ENCODE data around the gene LGALS14.
"Not testable (repeated sequence)": the region's sequence is repeated elsewhere in the genome, so short reads cannot be mapped to it uniquely, and the experiment has no call there.

Gene LGALS14

GRCh38 chr19:39673862-39674261 is 30.4 kb upstream of the LGALS14 start:
- peak; percentile 60 for TF ChIP-seq CTCF (conservative IDR thresholded peaks at IDR 0.05; ENCODE audit: low read depth, low read length)
- H3K4me2 ChIP-seq: 0 out of 2 replicates have a peak overlapping the region, but pooled peaks have one; percentile 3

GRCh38 chr19:39676004-39676403 is 28.3 kb upstream of the LGALS14 start:
- no peak for TF ChIP-seq CTCF (conservative IDR thresholded peaks at IDR 0.05; ENCODE audit: low read depth, low read length)
- no peak overlapping the region for H3K4me3 ChIP-seq (IDR thresholded peaks at IDR 0.05; ENCODE audit: insufficient read depth, low read depth, low read length)
- H3K27me3 ChIP-seq (ENCODE audit: insufficient read depth, low read depth): no peaks in the 10 kb centered on the region
- H3K4me2 ChIP-seq: no peak overlapping the region; the same call in 1 of the 2 replicates
- H3K9ac ChIP-seq: no peak overlapping the region
- peaks cover 12% of the 10 kb centered on the region; the same call in 1 of the 2 replicates for H3K79me2 ChIP-seq (ENCODE audit: insufficient read depth, low read depth)
- peaks cover 79% of the 10 kb centered on the region for H3K4me1 ChIP-seq (ENCODE audit: low read depth, poor library complexity, severe bottlenecking)
- H2AFZ ChIP-seq (ENCODE audit: low read depth): 0 out of 2 replicates have a peak overlapping the region, but pooled peaks have one; percentile 10
- H3K27ac ChIP-seq: no peak overlapping the region
- no peaks in the 10 kb centered on the region for H4K20me1 ChIP-seq (ENCODE audit: insufficient read depth)
- no peaks in the 10 kb centered on the region for H3K36me3 ChIP-seq (ENCODE audit: insufficient read depth)

More at GRCh38 chr19:39673862-39674261, 30.4 kb upstream of the LGALS14 start:
- not testable (repeated sequence) for H3K27me3 ChIP-seq (ENCODE audit: insufficient read depth, low read depth); H2AFZ ChIP-seq (ENCODE audit: low read depth); H3K36me3 ChIP-seq (ENCODE audit: insufficient read depth); H4K20me1 ChIP-seq (ENCODE audit: insufficient read depth); H3K79me2 ChIP-seq (ENCODE audit: insufficient read depth, low read depth); H3K27ac ChIP-seq; H3K4me3 ChIP-seq (IDR thresholded peaks at IDR 0.05; ENCODE audit: insufficient read depth, low read depth, low read length); H3K9ac ChIP-seq
- peaks cover 68% of the 10 kb centered on the region for H3K4me1 ChIP-seq (ENCODE audit: low read depth, poor library complexity, severe bottlenecking)

DNA sequence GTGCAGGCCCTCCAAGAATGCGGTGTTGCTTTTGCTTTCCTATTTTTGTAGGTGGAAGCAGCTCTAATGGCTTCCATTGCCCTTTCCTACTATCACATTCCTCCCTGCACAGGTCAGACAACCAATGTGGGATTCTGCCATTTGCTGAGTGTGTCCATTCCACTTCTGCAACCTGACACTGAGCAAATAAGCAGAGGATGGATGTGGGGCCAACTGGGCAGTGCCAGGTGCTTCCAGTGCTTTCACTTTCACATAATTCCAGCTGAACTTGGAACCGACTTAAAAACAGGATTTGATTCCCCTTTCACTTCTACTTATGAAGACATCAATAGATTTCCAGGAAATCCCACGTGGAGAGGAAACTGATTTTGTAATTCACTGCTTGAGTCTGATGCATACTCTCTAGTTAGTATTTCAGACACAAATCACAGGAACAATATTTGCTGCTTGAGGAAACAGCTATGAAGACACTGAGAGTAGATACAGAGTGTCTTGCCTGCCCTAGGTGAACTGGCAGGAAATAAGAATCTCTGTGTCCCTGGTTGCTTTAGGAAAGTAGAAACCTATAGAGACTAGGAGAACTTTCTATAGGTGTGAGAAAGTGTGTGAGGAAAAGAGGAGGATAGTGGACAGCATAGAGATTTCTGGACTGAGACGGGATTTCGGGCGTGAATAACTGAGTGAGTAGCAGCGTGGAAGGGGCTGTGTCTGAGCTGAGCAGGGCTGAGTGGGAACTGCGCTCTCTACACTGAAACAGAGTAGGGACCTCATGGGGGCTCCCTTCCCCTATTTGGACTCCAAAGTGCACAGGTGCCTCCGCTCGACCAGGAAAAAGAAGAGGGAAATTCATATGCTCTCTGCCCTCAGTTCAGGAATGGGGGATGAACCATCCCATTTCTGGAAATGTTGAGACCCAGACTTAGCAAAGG is 26.1 kb upstream of the LGALS14 start:
- Histone ChIP-seq H3K36me3 (ENCODE audit: insufficient read depth) (no peaks in the 10 kb centered on the region; the same call in 1 of the 2 replicates), H3K27ac (peak overlapping the region; percentile 68), H3K9ac (peak overlapping the region; percentile 53; the same call in 1 of the 2 replicates), H4K20me1 (ENCODE audit: insufficient read depth) (no peaks in the 10 kb centered on the region), H3K4me3 (IDR thresholded peaks at IDR 0.05; ENCODE audit: insufficient read depth, low read depth, low read length) (no peak overlapping the region), H3K4me1 (ENCODE audit: low read depth, poor library complexity, severe bottlenecking) (peaks cover 88% of the 10 kb centered on the region), H2AFZ (ENCODE audit: low read depth) (peak overlapping the region; percentile 54; the same call in 1 of the 2 replicates), H3K27me3 (ENCODE audit: insufficient read depth, low read depth) (no peaks in the 10 kb centered on the region), H3K4me2 (peak overlapping the region; percentile 81), H3K79me2 (ENCODE audit: insufficient read depth, low read depth) (peaks cover 13% of the 10 kb centered on the region; the same call in 1 of the 2 replicates)
- 0 out of 2 replicates have a peak, but pooled peaks have one; percentile 13 for TF ChIP-seq CTCF (conservative IDR thresholded peaks at IDR 0.05; ENCODE audit: low read depth, low read length)

- H3K4me1 ChIP-seq (ENCODE audit: low read depth, poor library complexity, severe bottlenecking): peaks cover 78% of the 10 kb centered on the region
- peaks cover 13% of the 10 kb centered on the region; the same call in 1 of the 2 replicates for H3K79me2 ChIP-seq (ENCODE audit: insufficient read depth, low read depth)
- H3K27me3 ChIP-seq (ENCODE audit: insufficient read depth, low read depth): no peaks in the 10 kb centered on the region
- H3K27ac ChIP-seq: peak overlapping the region; percentile 68
- no peaks in the 10 kb centered on the region for H4K20me1 ChIP-seq (ENCODE audit: insufficient read depth)
- H2AFZ ChIP-seq (ENCODE audit: low read depth): peak overlapping the region; percentile 54; the same call in 1 of the 2 replicates
- TF ChIP-seq CTCF (conservative IDR thresholded peaks at IDR 0.05; ENCODE audit: low read depth, low read length): no peak
- H3K4me3 ChIP-seq (IDR thresholded peaks at IDR 0.05; ENCODE audit: insufficient read depth, low read depth, low read length): peak overlapping the region; percentile 72
- no peaks in the 10 kb centered on the region; the same call in 1 of the 2 replicates for H3K36me3 ChIP-seq (ENCODE audit: insufficient read depth)
- peak overlapping the region; percentile 53; the same call in 1 of the 2 replicates for H3K9ac ChIP-seq
- peak overlapping the region; percentile 81 for H3K4me2 ChIP-seq
Observed at GRCh38 chr19:39679056-39679790, 25.1 kb upstream of the LGALS14 start.
